AG08396 (cell line): ENCODE data around the gene HCK.
"Not testable (repeated sequence)": the region's sequence is repeated elsewhere in the genome, so short reads cannot be mapped to it uniquely, and the experiment has no call there.

ENCODE experiments used
- DNase-seq: peaks from one replicate; pipeline ENCODE4 v3.0.0; 2012; ENCODE audit warnings: low spot score, mixed read lengths

Gene HCK

DNA sequence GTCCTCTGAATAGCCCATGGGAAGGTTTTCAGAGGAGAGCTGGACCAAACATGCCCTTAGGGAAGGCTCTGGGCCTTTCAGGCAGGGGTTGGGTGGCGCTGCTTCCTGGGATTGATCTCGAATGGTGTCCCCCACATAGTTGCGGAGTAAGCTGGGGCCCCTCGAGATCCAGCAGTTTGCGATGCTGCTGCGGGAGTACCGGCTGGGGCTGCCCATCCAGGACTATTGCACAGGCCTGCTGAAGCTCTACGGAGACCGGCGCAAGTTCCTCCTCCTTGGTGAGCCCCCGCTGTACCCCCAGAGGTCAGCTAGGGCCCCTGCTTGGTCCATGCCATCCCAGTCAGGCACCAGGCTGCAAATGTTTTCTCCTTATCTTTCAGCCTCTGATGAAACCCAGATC, 22.5 kb upstream of the HCK start:
- no peak for DNase-seq

DNA sequence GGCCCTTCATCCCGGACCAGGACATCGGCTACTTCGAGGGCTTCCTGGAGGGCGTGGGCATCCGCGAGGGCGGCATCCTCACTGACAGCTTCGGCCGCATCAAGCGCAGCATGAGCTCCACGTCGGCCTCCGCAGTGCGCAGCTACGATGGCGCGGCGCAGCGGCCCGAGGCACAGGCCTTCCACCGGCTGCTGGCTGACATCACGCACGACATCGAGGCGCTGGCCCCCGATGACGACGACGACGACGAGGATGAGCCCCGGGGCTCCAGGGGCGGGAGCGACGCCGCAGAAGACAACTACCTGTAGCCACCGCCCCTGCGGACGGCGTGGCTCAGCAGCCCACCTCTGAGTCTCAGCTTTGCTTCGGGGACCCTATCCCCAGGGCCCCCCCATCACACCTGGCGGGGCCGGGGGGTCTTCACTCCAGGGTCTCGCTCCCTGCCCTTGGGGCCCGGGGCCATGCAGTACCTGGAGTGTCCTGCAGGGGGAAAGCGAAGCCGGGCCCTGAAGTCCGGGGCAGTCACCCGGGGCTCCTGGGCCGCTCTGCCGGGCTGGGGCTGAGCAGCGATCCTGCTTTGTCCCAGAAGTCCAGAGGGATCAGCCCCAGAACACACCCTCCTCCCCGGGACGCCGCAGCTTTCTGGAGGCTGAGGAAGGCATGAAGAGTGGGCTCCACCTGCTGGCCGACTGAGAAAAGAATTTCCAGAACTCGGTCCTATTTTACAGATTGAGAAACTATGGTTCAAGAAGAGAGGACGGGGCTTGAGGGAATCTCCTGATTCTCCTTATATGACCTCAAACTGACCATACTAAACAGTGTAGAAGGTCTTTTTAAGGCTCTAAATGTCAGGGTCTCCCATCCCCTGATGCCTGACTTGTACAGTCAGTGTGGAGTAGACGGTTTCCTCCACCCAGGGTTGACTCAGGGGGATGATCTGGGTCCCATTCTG, 20.8 kb upstream of the HCK start:
- DNase-seq = peak; percentile 88

DNA sequence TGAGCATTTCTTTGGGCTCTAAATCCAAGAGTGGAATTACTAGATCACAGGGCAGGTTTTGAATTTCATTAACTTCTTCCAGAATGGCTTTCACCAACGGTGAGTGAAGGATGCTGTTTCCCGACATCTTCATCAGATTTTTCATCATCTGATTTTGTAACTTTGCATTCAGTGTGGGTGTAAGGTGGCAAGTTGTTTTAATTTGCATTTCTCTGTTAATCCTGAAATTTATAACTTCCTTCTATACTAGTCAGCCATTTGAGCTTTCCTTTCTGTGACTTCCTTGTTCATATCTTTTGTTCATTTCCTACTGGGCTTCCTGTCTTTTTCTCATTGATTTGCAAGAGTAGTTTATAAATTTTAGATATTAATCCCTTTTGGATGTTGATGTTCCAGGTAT, 18.7 kb upstream of the HCK start:
- no peak for DNase-seq

- DNase-seq = not testable (repeated sequence)
Observed at GRCh38 chr20:32033721-32034120, 18.3 kb upstream of the HCK start.

DNA sequence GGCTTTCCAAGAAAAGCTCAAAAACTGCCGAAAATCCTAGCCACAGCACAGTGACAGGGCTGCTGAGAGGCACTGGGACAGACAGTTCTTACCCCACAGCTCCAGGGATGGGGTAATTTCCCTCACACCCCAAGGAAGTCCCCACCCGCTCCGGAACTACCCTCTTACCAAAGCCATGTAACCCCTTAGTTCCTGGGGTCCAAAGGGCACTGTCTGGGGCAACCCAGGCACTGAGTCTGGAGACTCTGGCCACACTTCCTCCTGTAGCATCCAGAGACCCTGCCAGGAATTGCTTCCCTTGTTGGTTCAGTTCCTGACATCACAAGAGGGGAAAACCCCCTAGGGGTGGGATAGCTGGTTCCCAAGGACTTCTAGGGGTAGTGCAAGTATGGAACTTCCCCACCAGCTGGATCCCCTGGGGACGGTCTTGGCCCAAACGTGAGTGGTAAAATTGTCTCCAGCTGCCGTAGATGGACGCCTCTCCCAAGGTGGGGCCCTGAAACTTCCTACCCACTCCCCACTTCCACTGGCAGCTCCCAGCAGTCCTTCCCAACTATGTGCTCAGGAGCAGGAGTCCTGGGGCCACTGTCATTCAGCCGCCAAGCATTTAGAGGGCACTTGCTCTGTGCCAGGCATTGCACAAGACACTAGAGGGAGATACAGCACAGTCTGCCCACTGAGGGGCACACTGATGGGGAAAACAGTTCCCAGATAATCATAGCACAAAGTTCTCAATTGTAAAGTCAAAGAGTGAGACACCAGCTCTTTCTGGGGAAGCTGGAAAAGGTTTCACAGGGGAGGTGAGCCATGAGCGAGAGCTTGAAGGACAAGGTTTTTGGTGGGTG, 17.2 kb upstream of the HCK start:
- no peak for DNase-seq

DNA sequence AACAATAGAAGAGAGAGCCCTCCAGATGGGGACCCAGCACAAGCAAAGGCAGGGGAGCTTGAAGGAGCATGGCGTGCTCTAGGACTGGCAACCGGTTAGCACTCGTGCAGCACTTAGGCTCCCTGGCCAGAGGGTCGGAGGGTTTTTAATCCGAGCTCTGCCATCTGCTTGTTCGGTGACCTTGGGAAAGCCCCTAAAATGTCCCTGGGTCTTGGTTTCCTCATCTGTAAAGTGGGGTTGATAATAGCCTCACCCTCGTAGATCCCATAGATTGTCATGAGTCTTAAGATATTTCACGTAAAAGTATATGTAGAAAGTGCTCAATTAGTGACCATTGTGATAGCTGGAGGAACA, 16.6 kb upstream of the HCK start:
- no peak for DNase-seq

- DNase-seq = no peak
Observed at GRCh38 chr20:32036252-32036651, 15.8 kb upstream of the HCK start.

GRCh38 chr20:32036716-32037485, 15.1 kb upstream of the HCK start:
- no peak for DNase-seq

- no peak for DNase-seq
Observed at GRCh38 chr20:32037929-32038328, 14.1 kb upstream of the HCK start.

DNA sequence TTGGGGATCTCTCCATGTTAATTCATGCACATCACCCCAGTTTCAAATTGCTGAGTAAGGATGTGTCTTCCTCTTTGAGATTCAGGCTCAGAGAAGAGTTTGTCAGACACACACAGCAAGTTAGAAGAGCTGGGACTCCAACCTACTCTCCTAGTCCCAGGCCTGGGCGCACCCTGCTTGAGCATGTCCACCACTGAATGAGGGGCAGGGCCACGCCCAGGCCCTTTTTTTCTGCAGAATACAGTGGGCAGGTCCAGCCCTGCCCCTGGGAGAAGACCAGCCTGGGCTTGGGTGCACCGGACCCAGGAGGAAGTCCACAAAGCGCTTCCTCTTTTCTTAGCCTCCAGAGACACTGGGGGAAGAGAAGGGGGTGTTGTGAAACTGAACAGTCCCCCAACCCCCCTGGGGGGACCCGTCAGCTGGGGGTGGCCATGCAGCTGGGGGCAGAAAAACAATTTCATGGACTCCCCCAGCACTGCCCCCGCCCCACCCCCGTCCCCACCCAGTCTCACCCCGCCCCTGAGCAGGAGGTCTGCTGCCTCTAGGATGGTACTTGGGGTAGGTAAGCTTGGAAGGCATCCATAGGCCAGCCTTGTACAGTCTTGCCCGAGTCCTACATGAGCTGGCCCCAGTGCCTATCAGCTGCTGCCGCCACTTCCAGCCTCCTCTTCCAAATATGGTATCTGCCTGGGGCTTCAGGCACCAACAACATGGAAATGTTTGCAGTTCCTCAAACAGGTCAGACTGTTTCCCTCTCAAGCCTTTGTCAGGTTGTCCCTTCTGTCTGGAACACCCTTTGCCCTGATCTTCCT, 11.7 kb upstream of the HCK start:
- no peak for DNase-seq

- DNase-seq = no peak
Observed at GRCh38 chr20:32045999-32046398, 6.0 kb upstream of the HCK start.

- DNase-seq = no peak
Observed at GRCh38 chr20:32050324-32050841, 1.7 kb upstream of the HCK start.

- no peak for DNase-seq
Observed at GRCh38 chr20:32050851-32051556, 1.0 kb upstream of the HCK start.

- DNase-seq = no peak
Observed at GRCh38 chr20:32051720-32052089, 337 bp upstream of the HCK start.

DNA sequence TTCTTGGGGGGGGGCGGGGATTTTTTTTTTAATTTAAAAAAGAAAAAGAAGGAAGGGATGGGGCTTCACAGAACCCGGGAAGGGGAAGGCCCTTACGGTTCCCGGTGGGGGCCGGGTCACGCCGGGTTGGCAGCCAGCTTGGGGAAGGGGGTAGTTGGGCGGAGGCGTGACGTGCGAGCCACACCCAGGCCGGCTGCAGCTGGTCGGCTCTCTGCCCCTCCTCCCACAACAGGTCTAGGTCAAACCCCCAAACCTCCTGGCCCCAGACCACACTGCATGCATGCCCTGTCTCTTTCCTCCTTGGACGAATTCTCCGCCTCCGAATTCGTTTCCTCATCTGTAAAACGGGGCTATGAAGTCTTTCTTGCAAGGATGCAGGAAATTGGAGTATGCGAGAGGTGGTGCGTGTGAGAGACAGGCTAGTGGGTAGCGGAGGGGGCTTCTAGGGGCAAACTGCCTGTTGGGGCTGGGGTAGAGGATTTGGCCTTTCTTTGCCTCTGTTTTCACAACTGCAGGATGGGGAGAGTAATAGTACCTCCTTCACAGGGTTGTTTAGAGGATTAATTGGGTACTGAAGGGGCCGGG, 828 bp downstream of the HCK start:
- DNase-seq = no peak

DNA sequence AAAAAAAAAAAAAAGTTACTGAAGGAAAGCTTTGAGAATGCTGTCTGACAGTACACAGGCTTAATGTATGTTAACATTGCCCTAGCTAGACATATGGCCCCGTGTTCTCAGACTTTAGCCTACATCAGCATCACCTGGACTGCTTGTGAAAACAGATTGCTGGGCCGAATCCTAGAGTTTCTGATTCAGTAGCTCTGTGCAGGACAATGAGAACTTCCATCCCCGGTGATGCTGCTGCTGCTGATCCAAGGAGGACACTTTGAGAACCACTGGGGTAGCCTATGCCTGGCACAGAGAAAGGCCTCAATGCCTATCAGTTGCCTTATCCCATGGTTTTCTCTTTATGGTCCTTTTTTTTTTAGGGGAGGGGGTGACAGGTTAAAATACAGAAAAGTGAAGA, 1.6 kb downstream of the HCK start:
- DNase-seq = no peak

DNA sequence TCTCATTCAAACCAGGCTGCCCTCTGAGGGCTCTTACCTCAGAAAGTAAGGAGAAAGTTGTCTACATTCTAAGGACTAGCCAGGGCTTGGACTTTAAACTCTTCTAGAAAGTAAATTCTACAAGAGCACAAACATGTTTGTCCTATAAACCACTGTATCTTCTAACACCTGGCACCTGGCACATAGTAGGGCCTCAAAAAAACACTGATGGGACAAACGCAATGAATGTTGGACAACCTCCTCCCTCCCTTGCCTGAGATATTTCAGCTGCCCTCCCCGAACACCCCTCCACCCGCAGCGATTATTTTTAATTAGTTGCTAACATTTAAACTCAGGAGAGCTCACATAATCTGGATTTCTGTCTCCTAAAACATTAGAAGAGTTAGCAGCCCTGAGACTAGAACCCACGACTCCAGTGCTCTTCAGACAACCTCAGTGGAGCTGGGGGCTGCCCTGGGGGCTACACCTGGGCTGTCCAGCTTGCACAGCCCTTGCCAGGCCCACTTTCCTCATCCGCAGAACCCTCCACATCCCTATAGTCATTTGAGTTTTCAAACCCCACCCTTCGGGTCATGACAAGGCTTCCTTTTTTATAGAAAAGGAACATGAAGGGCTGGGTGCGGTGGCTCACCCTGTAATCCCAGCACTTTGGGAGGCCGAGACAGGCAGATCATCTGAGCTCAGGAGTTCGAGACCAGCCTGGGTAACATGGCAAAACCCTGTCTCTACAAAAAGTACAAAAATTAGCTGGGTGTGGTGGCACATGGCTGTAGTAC, 4.9 kb downstream of the HCK start:
- DNase-seq = no peak

DNA sequence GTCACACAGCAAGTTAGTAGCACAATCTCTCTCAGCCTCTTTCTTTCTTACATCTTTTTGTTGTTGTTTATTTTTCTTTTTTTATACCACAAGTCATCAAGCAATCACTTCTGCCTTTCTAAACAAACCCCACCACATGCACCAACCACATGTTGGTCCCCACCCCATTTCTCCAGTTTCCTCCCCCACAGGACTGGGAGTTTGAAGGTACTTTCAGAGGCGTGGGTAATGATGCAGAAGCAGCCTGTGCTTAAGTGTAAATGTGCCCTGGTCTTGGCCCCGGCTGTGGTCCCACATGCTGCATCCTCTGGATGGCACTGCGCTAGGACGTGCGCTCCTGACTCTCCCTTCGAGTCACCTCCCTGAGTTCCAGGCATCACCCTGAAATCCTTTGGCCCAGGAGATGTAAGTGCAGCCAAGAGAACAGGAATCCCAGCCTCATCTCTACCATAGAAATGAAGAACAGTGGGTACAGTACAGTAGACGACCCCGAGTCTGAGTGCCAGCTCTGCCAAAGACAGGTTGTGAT, 5.7 kb downstream of the HCK start:
- no peak for DNase-seq

DNA sequence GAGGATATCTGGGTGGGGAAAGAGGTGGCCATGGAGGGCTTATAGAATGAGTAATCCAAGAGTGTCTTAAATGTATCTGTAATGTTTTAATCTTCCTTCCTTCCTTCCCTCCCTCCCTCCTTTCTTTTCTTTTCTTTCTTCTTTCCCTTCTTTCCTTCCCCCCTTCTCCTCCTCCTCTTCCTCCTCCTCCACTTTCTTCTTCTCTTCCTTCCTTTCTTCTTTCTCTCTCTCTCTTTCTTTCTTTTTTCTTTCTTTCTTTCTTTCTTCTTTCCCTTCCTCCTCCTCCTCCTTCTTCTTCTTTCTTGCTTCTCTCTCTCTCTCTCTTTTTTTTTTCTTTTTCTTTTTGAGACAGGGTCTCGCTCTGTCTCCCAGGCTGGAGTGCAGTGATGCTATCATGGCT, 7.1 kb downstream of the HCK start:
- no peak for DNase-seq
